ENCODE data around the gene SLC43A2.

The SLC43A2 gene

GRCh38 chr17:1552932-1553331 is 75.7 kb downstream of the SLC43A2 start (continued):
- TF ChIP-seq ZNF221 (tag by site-specific recombination; IDR thresholded peaks at IDR 0.05; ENCODE audit: borderline replicate concordance) (no peak), ZNF292 (tag by site-specific recombination; IDR thresholded peaks at IDR 0.05; ENCODE audit: borderline replicate concordance, low read depth) (no peak), ZNF121 (tag by site-specific recombination; IDR thresholded peaks at IDR 0.05) (no peak), ZBTB7A (tag by site-specific recombination; IDR thresholded peaks at IDR 0.05; ENCODE audit: low read depth) (no peak), ZNF175 (tag by site-specific recombination; IDR thresholded peaks at IDR 0.05) (no peak)

GRCh38 chr17:1551741-1552140 is 76.9 kb downstream of the SLC43A2 start:
- POLR2A ChIA-PET: no interaction called here

GRCh38 chr17:1548032-1548431 is 80.6 kb downstream of the SLC43A2 start:
- ChIA-PET CTCF (interaction anchor here (0.8 to 1.2 kb wide), 2 partner anchors 15 to 32 kb away, joined by 3 read pairs; no protein-coding TSS in a partner anchor), POLR2A (interaction anchor here (1.0 kb wide), 1 partner anchor 26 kb away, joined by 3 read pairs; no protein-coding TSS in a partner anchor)
- no peaks in the 10 kb centered on the region for H3K4me1 ChIP-seq (ENCODE audit: control insufficient read depth, insufficient read depth, low read length)
- H3K36me3 ChIP-seq (ENCODE audit: control insufficient read depth in 2 of 2, insufficient read depth in 1 of 2, low read length in 2 of 2): peaks cover 47 to 91% of the 10 kb centered on the region in 2 experiments
- no peak overlapping the region for H3K27ac ChIP-seq (ENCODE audit: extremely low read depth, low read depth, low read length)
- H3K4me3 ChIP-seq (ENCODE audit: low read depth, low read length): no peak overlapping the region
- no peaks in the 10 kb centered on the region for H3K9me3 ChIP-seq (ENCODE audit: control insufficient read depth, insufficient read depth, low read depth, low read length)
- no peak for TF ChIP-seq ZNF280C (tag by site-specific recombination; IDR thresholded peaks at IDR 0.05)
- no peak for TF ChIP-seq ZNF423 (tag by site-specific recombination; IDR thresholded peaks at IDR 0.05)
- no peak for TF ChIP-seq ZNF488 (tag by site-specific recombination; IDR thresholded peaks at IDR 0.05)
- TF ChIP-seq ZNF280D (tag by site-specific recombination; IDR thresholded peaks at IDR 0.05): no peak
- no peak for TF ChIP-seq SETDB1 (IDR thresholded peaks at IDR 0.05; ENCODE audit: insufficient read length, low read length)
- TF ChIP-seq MEIS1 (CRISPR knock-in tag; IDR thresholded peaks at IDR 0.05; ENCODE audit: borderline replicate concordance): no peak
- no peak for TF ChIP-seq ZNF514 (tag by site-specific recombination; IDR thresholded peaks at IDR 0.05)
- TF ChIP-seq ZNF112 (tag by site-specific recombination; IDR thresholded peaks at IDR 0.05): no peak

More at GRCh38 chr17:1551741-1552140, 76.9 kb downstream of the SLC43A2 start:
- H3K4me3 ChIP-seq (ENCODE audit: low read depth, low read length): no peak overlapping the region
- no peaks in the 10 kb centered on the region; the same call in 1 of the 2 replicates for H3K4me1 ChIP-seq (ENCODE audit: control insufficient read depth, insufficient read depth, low read length)
- TF ChIP-seq REST (tag by site-specific recombination; IDR thresholded peaks at IDR 0.05): peak; percentile 54; the same call in 1 of the 2 replicates
- no peak for TF ChIP-seq FEZF1 (tag by site-specific recombination; IDR thresholded peaks at IDR 0.05)
- TF ChIP-seq ZBTB44 (tag by site-specific recombination; IDR thresholded peaks at IDR 0.05): no peak
- CTCF ChIA-PET: interaction anchor here (2.6 kb wide), 1 partner anchor 22 kb away, joined by 7 read pairs; no protein-coding TSS in a partner anchor
- H3K27ac ChIP-seq (ENCODE audit: extremely low read depth, low read depth, low read length): no peak overlapping the region
- H3K36me3 ChIP-seq (ENCODE audit: control insufficient read depth in 2 of 2, insufficient read depth in 1 of 2, low read length in 2 of 2): peaks cover 37 to 94% of the 10 kb centered on the region in 2 experiments; a peak in 2 of 3 replicates
- no peaks in the 10 kb centered on the region for H3K9me3 ChIP-seq (ENCODE audit: control insufficient read depth, insufficient read depth, low read depth, low read length)
